ENCODE data around the gene FGR.

FGR gene

GRCh38 chr1:27609618-27610240 is 25.3 kb downstream of the FGR start:
- no peak for DNase-seq (ENCODE audit: low spot score)
- TF ChIP-seq, protein P1, sequence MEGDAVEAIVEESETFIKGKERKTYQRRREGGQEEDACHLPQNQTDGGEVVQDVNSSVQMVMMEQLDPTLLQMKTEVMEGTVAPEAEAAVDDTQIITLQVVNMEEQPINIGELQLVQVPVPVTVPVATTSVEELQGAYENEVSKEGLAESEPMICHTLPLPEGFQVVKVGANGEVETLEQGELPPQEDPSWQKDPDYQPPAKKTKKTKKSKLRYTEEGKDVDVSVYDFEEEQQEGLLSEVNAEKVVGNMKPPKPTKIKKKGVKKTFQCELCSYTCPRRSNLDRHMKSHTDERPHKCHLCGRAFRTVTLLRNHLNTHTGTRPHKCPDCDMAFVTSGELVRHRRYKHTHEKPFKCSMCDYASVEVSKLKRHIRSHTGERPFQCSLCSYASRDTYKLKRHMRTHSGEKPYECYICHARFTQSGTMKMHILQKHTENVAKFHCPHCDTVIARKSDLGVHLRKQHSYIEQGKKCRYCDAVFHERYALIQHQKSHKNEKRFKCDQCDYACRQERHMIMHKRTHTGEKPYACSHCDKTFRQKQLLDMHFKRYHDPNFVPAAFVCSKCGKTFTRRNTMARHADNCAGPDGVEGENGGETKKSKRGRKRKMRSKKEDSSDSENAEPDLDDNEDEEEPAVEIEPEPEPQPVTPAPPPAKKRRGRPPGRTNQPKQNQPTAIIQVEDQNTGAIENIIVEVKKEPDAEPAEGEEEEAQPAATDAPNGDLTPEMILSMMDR (IDR thresholded peaks at IDR 0.05; ENCODE audit: extremely low read depth, missing control alignments): no peak

GRCh38 chr1:27609210-27609555 is 25.8 kb downstream of the FGR start:
- TF ChIP-seq, protein P1 (IDR thresholded peaks at IDR 0.05; ENCODE audit: extremely low read depth, missing control alignments): no peak
- no peak for DNase-seq (ENCODE audit: low spot score)

DNA sequence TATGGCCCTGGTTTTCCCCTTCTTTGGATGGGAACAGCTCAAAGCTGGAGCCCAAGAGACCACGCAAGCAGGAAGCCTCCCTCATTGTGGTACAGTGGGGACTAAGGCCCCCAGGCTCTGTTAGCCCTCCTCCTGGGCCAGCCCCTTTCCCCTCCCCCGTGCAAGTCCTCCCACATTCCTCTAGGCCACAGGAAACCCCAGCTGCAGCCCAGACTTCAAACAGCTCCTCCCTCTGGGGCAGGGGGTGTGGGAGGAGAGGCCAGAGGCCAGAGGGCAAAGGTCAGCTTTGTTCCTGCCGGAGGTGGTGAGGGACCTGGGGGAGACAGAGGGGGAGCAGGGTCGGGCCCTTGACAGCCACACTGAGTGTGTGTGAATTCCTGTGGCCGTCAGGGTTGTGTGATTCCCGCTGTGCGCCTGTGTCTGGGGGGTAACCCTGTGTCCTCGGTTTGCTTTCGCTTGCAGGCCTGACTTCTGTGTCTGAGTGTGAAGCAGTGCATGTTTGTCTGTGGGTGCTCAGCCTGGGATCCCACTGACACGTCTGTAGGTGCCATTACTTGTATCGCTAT is 27.7 kb downstream of the FGR start:
- TF ChIP-seq, protein P1 (IDR thresholded peaks at IDR 0.05; ENCODE audit: extremely low read depth, missing control alignments): no peak
- DNase-seq (ENCODE audit: low spot score): no peak

DNA sequence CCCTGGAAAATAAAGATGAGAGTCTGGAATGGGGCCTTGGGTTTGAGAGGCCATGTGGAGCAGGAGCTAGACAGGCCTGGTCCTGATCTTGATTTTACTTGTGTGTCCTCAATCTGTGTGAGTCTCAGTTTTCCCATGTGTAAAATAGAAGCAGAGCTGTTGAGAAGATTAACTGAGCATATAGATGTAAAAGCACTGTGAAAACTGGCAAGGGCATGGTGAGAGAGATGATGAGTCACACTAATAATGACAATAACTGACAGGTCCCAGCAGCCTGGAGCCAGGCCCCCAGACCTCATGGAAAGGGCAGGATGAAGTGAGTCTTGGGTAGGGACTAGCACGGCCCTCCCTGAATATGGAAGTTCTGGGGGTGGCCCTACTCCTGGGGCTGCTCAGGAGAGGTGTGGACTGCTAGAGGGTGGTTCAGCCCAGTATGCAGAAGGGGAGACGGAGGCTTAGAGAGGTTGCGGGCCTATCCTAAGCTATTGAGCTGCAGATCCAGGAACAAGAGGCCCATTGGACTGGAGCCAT is 28.2 kb downstream of the FGR start:
- TF ChIP-seq, protein P1 (IDR thresholded peaks at IDR 0.05; ENCODE audit: extremely low read depth, missing control alignments): no peak
- no peak for DNase-seq (ENCODE audit: low spot score)

- TF ChIP-seq, protein P1 (IDR thresholded peaks at IDR 0.05; ENCODE audit: extremely low read depth, missing control alignments): peak; percentile 78
These were observed 28.9 kb downstream of the FGR start for GRCh38 chr1:27605796-27606707.

DNA sequence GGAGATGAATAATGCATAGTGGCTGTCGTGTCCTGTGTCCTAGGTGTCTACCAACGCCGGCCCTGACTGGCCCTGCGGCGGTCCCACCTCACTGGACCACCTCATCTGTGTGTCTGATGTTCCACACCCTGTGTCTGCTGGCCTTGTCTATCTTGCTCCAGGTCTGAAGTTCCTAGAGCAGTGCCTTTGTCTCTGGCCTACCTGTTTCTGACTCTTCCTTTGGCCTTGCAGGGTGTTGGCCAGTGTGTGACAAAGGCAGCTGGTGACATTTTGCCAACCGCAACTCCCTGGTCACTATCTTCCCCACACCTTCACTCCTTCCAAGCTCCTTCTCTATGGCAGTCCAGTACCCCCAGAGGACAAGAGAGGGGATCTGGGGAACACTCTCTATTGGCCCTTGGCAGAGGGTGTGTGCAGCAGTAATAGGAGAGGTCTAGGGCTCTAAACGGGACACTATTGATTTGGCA is 29.7 kb downstream of the FGR start:
- TF ChIP-seq, protein P1 (IDR thresholded peaks at IDR 0.05; ENCODE audit: extremely low read depth, missing control alignments): no peak
- no peak for DNase-seq (ENCODE audit: low spot score)

More at GRCh38 chr1:27605796-27606707, 28.9 kb downstream of the FGR start:
- DNase-seq (ENCODE audit: low spot score): peak; percentile 72

Data from GM20000 (cell line).